Measurements from ENCODE around the gene SNRPD2. TPM values are rescaled to one million over a fixed set of nuclear protein-coding genes. Genes with fewer than 3 reads are reported as not detected.

Gene SNRPD2
- total and polyA plus RNA-seq, 2 of the 8 experiments (the other 6 are each of a cell fraction or from before 2014, with no cell fraction given) = 645 to 759 TPM

DNA sequence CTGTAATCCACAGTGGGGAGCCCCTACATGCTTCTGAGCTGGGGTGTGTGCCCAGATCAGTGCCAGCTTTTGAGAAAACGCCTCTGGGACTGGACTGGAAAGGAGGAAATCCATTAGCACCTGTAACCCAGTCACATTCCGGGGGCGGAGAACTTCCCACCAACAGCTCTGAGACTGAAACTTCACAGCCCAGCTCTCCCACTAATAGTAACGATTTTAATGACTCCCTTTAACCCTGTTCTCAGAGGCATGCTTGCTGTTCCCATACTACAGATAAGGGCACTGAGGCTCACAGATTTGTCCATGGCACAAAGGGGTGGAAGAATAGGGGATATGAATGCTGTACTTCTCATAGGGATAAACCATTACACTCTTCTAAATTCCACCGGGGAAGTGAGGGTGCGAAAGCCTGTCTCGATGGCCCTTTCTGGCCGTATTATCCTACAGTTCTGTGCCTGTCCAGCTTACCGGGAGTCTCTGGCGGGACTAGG is 38.1 kb upstream of the SNRPD2 start (continued):
- TF ChIP-seq SIN3A (conservative IDR thresholded peaks at IDR 0.05 in 1 of 2, IDR thresholded peaks at IDR 0.05 in 1 of 2; ENCODE audit: low read depth in 1 of 2, low read length in 2 of 2) = 0 out of 4 replicates have a peak, but pooled peaks of 1 of the 2 experiments have one; percentile 32

Data from H1 (cell line).